ENCODE results near the gene CD93.

Gene CD93

GRCh38 chr20:23039885-23040508 is 46.1 kb downstream of the CD93 start:
- no peak for ATAC-seq
- TF ChIP-seq, protein P1, sequence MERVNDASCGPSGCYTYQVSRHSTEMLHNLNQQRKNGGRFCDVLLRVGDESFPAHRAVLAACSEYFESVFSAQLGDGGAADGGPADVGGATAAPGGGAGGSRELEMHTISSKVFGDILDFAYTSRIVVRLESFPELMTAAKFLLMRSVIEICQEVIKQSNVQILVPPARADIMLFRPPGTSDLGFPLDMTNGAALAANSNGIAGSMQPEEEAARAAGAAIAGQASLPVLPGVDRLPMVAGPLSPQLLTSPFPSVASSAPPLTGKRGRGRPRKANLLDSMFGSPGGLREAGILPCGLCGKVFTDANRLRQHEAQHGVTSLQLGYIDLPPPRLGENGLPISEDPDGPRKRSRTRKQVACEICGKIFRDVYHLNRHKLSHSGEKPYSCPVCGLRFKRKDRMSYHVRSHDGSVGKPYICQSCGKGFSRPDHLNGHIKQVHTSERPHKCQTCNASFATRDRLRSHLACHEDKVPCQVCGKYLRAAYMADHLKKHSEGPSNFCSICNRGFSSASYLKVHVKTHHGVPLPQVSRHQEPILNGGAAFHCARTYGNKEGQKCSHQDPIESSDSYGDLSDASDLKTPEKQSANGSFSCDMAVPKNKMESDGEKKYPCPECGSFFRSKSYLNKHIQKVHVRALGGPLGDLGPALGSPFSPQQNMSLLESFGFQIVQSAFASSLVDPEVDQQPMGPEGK (CRISPR knock-in tag; IDR thresholded peaks at IDR 0.05; ENCODE audit: borderline replicate concordance), result no peak
- no peak for TF ChIP-seq ZNF565 (CRISPR knock-in tag; conservative IDR thresholded peaks at IDR 0.05; ENCODE audit: low read depth)
- no peak for TF ChIP-seq ZNF70 (CRISPR knock-in tag; IDR thresholded peaks at IDR 0.05)
- no peak for TF ChIP-seq BACH2 (CRISPR knock-in tag; IDR thresholded peaks at IDR 0.05; ENCODE audit: borderline replicate concordance)
- TF ChIP-seq ZFP3 (CRISPR knock-in tag; IDR thresholded peaks at IDR 0.05), result no peak
- TF ChIP-seq POU6F1 (CRISPR knock-in tag; IDR thresholded peaks at IDR 0.05; ENCODE audit: borderline replicate concordance, low read depth), result no peak
- TF ChIP-seq, protein P2, sequence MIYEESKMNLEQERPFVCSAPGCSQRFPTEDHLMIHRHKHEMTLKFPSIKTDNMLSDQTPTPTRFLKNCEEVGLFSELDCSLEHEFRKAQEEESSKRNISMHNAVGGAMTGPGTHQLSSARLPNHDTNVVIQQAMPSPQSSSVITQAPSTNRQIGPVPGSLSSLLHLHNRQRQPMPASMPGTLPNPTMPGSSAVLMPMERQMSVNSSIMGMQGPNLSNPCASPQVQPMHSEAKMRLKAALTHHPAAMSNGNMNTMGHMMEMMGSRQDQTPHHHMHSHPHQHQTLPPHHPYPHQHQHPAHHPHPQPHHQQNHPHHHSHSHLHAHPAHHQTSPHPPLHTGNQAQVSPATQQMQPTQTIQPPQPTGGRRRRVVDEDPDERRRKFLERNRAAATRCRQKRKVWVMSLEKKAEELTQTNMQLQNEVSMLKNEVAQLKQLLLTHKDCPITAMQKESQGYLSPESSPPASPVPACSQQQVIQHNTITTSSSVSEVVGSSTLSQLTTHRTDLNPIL (CRISPR knock-in tag; IDR thresholded peaks at IDR 0.05; ENCODE audit: low read depth), result no peak
- no peak for TF ChIP-seq TOX (CRISPR knock-in tag; IDR thresholded peaks at IDR 0.05; ENCODE audit: borderline replicate concordance)
- TF ChIP-seq RARB (CRISPR knock-in tag; IDR thresholded peaks at IDR 0.05), result no peak
- no peak for TF ChIP-seq PPARA (CRISPR knock-in tag; IDR thresholded peaks at IDR 0.05; ENCODE audit: borderline replicate concordance)
- TF ChIP-seq SNAI2 (CRISPR knock-in tag; IDR thresholded peaks at IDR 0.05), result no peak
- TF ChIP-seq TCF4 (CRISPR knock-in tag; IDR thresholded peaks at IDR 0.05; ENCODE audit: borderline replicate concordance), result no peak
- TF ChIP-seq CSDC2 (CRISPR knock-in tag; IDR thresholded peaks at IDR 0.05), result no peak
- no peak for TF ChIP-seq ZNF8 (CRISPR knock-in tag; IDR thresholded peaks at IDR 0.05)
- TF ChIP-seq CSRNP3 (CRISPR knock-in tag; IDR thresholded peaks at IDR 0.05), result no peak

- TF ChIP-seq ZNF70 (CRISPR knock-in tag; IDR thresholded peaks at IDR 0.05) (no peak), ESRRG (CRISPR knock-in tag; IDR thresholded peaks at IDR 0.05) (no peak), ISL1 (CRISPR knock-in tag; IDR thresholded peaks at IDR 0.05) (no peak), ARNTL (CRISPR knock-in tag; IDR thresholded peaks at IDR 0.05; ENCODE audit: borderline replicate concordance, low read depth) (no peak)
- TF ChIP-seq, protein P1 (CRISPR knock-in tag; IDR thresholded peaks at IDR 0.05; ENCODE audit: borderline replicate concordance), result no peak
- ATAC-seq, result no peak
Measured at GRCh38 chr20:23039136-23039875, 46.8 kb downstream of the CD93 start.

- ATAC-seq, result no peak
- TF ChIP-seq ARNTL (CRISPR knock-in tag; IDR thresholded peaks at IDR 0.05; ENCODE audit: borderline replicate concordance, low read depth) (no peak), SNAI2 (CRISPR knock-in tag; IDR thresholded peaks at IDR 0.05) (no peak), ISL1 (CRISPR knock-in tag; IDR thresholded peaks at IDR 0.05) (no peak), TCF4 (CRISPR knock-in tag; IDR thresholded peaks at IDR 0.05; ENCODE audit: borderline replicate concordance) (no peak), CSRNP3 (CRISPR knock-in tag; IDR thresholded peaks at IDR 0.05) (no peak), ZFP3 (CRISPR knock-in tag; IDR thresholded peaks at IDR 0.05) (no peak)
- TF ChIP-seq, protein P3, sequence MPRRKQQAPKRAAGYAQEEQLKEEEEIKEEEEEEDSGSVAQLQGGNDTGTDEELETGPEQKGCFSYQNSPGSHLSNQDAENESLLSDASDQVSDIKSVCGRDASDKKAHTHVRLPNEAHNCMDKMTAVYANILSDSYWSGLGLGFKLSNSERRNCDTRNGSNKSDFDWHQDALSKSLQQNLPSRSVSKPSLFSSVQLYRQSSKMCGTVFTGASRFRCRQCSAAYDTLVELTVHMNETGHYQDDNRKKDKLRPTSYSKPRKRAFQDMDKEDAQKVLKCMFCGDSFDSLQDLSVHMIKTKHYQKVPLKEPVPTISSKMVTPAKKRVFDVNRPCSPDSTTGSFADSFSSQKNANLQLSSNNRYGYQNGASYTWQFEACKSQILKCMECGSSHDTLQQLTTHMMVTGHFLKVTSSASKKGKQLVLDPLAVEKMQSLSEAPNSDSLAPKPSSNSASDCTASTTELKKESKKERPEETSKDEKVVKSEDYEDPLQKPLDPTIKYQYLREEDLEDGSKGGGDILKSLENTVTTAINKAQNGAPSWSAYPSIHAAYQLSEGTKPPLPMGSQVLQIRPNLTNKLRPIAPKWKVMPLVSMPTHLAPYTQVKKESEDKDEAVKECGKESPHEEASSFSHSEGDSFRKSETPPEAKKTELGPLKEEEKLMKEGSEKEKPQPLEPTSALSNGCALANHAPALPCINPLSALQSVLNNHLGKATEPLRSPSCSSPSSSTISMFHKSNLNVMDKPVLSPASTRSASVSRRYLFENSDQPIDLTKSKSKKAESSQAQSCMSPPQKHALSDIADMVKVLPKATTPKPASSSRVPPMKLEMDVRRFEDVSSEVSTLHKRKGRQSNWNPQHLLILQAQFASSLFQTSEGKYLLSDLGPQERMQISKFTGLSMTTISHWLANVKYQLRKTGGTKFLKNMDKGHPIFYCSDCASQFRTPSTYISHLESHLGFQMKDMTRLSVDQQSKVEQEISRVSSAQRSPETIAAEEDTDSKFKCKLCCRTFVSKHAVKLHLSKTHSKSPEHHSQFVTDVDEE (CRISPR knock-in tag; IDR thresholded peaks at IDR 0.05), result no peak
Measured at GRCh38 chr20:23037017-23037481, 49.1 kb downstream of the CD93 start.
